Measurements from ENCODE around the gene SMIM7. TPM values are rescaled to one million over a fixed set of nuclear protein-coding genes. Genes with fewer than 3 reads are reported as not detected.
"Not testable (repeated sequence)": the region's sequence is repeated elsewhere in the genome, so short reads cannot be mapped to it uniquely, and the experiment has no call there.

The SMIM7 gene
- total RNA-seq, 1 experiment from 2014 or later: 74.4 TPM

GRCh38 chr19:16677055-16677454 lies 17.1 kb upstream of the SMIM7 start:
- no peak for TF ChIP-seq CTCF (IDR thresholded peaks at IDR 0.05; ENCODE audit: insufficient read depth in 1 of 2, low read depth in 1 of 2, low read length in 1 of 2, severe bottlenecking in 1 of 2, unreplicated experiment in 1 of 2)
- H3K4me3 ChIP-seq (ENCODE audit: low read depth, low read length): no peak overlapping the region
- no peak overlapping the region for H3K4me3 Mint-ChIP-seq (ENCODE audit: unreplicated experiment)
- H3K36me3 Mint-ChIP-seq (ENCODE audit: insufficient read depth, unreplicated experiment): peaks cover 6% of the 10 kb centered on the region
- H3K4me1 Mint-ChIP-seq (ENCODE audit: low read depth, unreplicated experiment): peaks cover 7% of the 10 kb centered on the region
- ChIA-PET POLR2A (no interaction called here), CTCF (interaction anchor here (0.7 kb wide), 1 partner anchor 48 kb away, joined by 3 read pairs; no protein-coding TSS in a partner anchor)
- no peaks in the 10 kb centered on the region for H3K36me3 ChIP-seq (ENCODE audit: control insufficient read depth, insufficient read depth, low read length)
- no peaks in the 10 kb centered on the region for H3K27me3 Mint-ChIP-seq (ENCODE audit: insufficient read depth, unreplicated experiment)
- H3K9me3 ChIP-seq: no peaks in the 10 kb centered on the region
- BruUV-seq (replicated peaks): no TSS peak
- intact Hi-C loops (cut with micrococcal nuclease; ENCODE audit: unreplicated experiment): no loop called here
- DNase-seq: no peak
- H3K4me1 ChIP-seq: peaks cover 5% of the 10 kb centered on the region; the same call in 1 of the 2 replicates
- no peak overlapping the region for H3K27ac Mint-ChIP-seq (ENCODE audit: unreplicated experiment)
- H3K9me3 Mint-ChIP-seq (ENCODE audit: unreplicated experiment): no peaks in the 10 kb centered on the region
- no peaks in the 10 kb centered on the region for H3K27me3 ChIP-seq (replicated peaks; ENCODE audit: control insufficient read depth, insufficient read depth, low read length)

GRCh38 chr19:16676101-16676798 lies 16.3 kb upstream of the SMIM7 start:
- no peaks in the 10 kb centered on the region for H3K27me3 Mint-ChIP-seq (ENCODE audit: insufficient read depth, unreplicated experiment)
- H3K4me3 Mint-ChIP-seq (ENCODE audit: unreplicated experiment): peak overlapping the region; percentile 42
- ChIA-PET POLR2A (interaction anchor here (0.6 kb wide), 1 partner anchor 1236 kb away, joined by 3 read pairs; no protein-coding TSS in a partner anchor), CTCF (interaction anchor here (0.7 kb wide), 1 partner anchor 47 kb away, joined by 3 read pairs; no protein-coding TSS in a partner anchor)
- peak overlapping the region; percentile 73 for H3K27ac Mint-ChIP-seq (ENCODE audit: unreplicated experiment)
- H3K9me3 ChIP-seq: no peaks in the 10 kb centered on the region
- H3K4me1 Mint-ChIP-seq (ENCODE audit: low read depth, unreplicated experiment): peaks cover 7% of the 10 kb centered on the region
- intact Hi-C loops (cut with micrococcal nuclease; ENCODE audit: unreplicated experiment): no loop called here
- H3K36me3 Mint-ChIP-seq (ENCODE audit: insufficient read depth, unreplicated experiment): peaks cover 6% of the 10 kb centered on the region
- no TSS peak for BruUV-seq (replicated peaks)
- no peaks in the 10 kb centered on the region for H3K36me3 ChIP-seq (ENCODE audit: control insufficient read depth, insufficient read depth, low read length)
- no peaks in the 10 kb centered on the region for H3K27me3 ChIP-seq (replicated peaks; ENCODE audit: control insufficient read depth, insufficient read depth, low read length)
- DNase-seq: peak; percentile 46 to 56
- H3K9me3 Mint-ChIP-seq (ENCODE audit: unreplicated experiment): no peaks in the 10 kb centered on the region
- no peak for TF ChIP-seq CTCF (IDR thresholded peaks at IDR 0.05; ENCODE audit: insufficient read depth in 1 of 2, low read depth in 1 of 2, low read length in 1 of 2, severe bottlenecking in 1 of 2, unreplicated experiment in 1 of 2)
- H3K4me1 ChIP-seq: peaks cover 5% of the 10 kb centered on the region; the same call in 1 of the 2 replicates
- no peak overlapping the region for H3K4me3 ChIP-seq (ENCODE audit: low read depth, low read length)

- POLR2A ChIA-PET; H3K4me1 ChIP-seq; H3K9me3 Mint-ChIP-seq (ENCODE audit: unreplicated experiment); H3K27me3 Mint-ChIP-seq (ENCODE audit: insufficient read depth, unreplicated experiment); DNase-seq; H3K36me3 ChIP-seq (ENCODE audit: control insufficient read depth, insufficient read depth, low read length); intact Hi-C loops (cut with micrococcal nuclease; ENCODE audit: unreplicated experiment); H3K9me3 ChIP-seq; CTCF ChIA-PET; H3K4me3 ChIP-seq (ENCODE audit: low read depth, low read length); H3K4me3 Mint-ChIP-seq (ENCODE audit: unreplicated experiment); H3K27ac Mint-ChIP-seq (ENCODE audit: unreplicated experiment); H3K36me3 Mint-ChIP-seq (ENCODE audit: insufficient read depth, unreplicated experiment); H3K4me1 Mint-ChIP-seq (ENCODE audit: low read depth, unreplicated experiment); BruUV-seq (replicated peaks); H3K27me3 ChIP-seq (replicated peaks; ENCODE audit: control insufficient read depth, insufficient read depth, low read length): not testable (repeated sequence)
These were observed 13.9 kb upstream of the SMIM7 start for GRCh38 chr19:16673839-16674238.
